Midbrain (tissue), 1 donor: ENCODE measurements around the gene HSD17B2.
"Not testable (repeated sequence)": the region's sequence is repeated elsewhere in the genome, so short reads cannot be mapped to it uniquely, and the experiment has no call there.

ENCODE experiments used
- DNase-seq: peaks from one replicate; lab custom pipeline; 2025; lab: John Stamatoyannopoulos, UW

HSD17B2 gene

DNA sequence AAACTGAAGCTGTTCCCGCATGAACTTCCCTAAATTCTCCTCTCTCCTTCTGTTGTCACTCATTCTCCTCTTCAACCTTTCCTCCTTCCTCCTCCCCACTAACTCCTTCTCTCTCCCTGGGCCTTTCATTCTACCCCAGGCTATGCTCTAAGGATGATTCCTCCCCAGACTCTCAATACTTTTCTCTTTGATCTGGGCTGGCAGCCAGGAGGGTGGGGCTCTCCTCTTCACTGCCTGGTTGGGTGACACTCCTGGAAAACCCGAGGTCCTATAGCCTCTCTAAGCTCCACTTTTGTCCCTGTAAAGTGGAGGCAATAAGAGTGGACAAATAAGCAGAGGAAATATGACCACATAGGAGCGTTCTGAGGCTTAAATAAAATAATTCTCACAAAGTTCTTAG lies 46.2 kb downstream of the HSD17B2 start:
- no peak for DNase-seq

DNA sequence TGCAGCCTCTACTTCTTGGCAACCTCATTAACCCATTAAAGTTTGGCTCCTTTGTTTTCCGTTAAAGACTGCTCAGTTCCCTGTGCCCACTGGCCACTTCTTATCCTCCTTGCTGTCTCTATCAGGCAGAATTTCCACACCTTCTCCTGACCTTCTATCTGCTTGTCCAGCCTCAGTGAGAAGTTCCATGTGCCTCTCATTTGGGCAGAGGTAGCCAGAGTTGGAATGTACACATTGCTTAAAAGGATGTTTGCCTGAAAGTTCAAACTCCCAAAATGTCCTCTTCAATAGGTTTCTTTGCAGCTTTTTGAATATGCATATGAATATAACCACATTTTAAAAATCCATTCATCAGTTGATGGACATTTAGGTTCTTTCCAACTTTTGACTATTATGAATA lies 47.0 kb downstream of the HSD17B2 start:
- DNase-seq: no peak

- DNase-seq: no peak
Measured at GRCh38 chr16:82082543-82083244, 47.6 kb downstream of the HSD17B2 start.

DNA sequence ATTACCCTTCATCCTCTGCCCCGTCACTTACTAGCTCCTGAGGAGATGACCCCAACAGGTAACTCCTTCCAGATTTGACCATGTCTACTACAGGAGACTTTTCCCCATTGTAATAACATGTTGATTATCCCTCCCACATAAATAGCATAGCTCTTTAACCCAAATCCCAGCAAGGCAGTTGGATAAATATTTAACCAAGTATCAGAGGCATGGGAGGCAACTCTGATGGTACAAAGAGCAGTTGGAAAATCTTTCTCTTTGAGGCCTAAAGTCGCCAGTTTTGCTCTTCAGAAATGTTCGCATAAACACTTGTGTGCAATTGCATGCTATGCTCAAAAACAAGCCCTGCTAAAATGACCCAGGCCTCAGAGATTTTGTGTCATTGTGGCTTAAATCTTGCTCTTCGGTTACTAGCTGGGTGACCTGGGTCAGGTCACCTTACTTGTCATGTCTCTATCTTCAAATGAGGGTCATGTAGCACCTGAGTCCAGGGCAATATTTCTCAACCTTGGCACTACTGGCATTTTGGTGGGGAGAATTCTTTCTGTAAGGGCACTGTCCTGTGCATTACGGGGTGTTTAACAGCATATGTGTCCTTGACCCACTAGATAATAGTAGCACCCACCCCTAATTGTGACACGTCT lies 48.8 kb downstream of the HSD17B2 start:
- DNase-seq: no peak

GRCh38 chr16:82085011-82085779 lies 50.1 kb downstream of the HSD17B2 start:
- DNase-seq: no peak

DNA sequence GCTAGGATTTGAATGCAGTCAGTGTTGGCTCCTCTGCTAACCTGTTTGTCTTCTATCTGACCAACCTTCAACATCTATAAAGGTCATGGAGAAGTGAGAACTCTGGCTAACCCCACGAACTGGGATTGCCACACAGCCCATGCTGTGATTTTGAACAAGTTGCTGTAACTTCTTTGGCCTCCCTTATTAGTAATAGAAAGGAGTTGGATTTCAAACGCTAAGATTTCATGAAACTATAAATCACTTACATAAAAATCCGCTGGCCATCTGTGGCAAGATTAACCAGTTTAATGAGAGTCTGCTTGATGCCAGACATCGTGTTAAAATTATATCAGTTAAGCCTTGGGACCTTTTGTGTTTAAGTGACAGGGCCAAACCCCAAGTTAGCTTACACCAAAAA lies 53.4 kb downstream of the HSD17B2 start:
- no peak for DNase-seq

GRCh38 chr16:82091241-82091640 lies 56.2 kb downstream of the HSD17B2 start:
- no peak for DNase-seq

DNA sequence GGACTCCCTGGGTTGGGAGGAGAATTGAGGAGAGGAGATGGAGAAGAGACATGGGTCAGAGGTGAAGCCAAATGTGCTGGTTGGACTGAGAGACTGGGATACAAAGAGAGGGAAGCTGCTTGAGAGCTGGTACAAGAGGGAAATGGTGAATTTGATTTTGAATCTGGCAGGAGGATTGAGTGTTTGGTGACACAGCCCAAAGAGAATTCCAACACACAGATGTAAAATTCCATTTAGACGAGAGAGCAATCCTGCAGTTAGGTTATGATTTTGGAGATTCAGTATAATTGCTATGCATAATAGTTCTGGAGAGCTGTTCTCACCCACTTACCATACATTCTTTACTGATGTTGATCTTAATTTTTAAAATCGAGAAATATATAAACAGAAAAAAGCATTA lies 57.7 kb downstream of the HSD17B2 start:
- no peak for DNase-seq

GRCh38 chr16:82093666-82094300 lies 58.7 kb downstream of the HSD17B2 start:
- no peak for DNase-seq

DNA sequence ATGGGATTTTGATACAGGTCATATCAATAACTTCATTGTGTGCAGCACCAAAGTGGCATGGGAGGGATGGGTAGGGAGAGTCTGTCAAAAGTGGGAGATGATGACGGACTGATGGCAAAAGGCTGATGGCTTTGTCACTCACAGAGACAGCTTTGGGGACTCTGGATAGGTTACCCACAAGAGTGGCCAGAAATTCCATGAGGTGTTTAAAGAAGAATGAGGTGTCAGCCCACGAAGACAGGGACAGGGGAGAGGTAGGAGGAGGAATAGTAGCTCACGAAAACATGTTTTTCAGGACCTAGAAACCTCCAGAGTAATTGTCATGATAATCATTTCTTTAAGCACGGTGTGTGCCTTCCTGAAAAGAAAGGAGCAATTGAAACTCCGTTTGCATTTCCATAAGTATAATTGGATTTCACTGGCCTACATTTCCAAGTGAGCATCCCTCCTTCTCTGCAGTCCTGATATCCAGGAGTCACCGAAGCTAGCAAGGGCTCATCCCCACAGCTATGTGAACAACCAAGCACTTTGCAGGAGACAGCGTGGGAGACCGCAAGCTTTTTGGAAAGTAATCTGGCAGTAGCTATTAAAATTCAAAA lies 60.0 kb downstream of the HSD17B2 start:
- DNase-seq: no peak

DNA sequence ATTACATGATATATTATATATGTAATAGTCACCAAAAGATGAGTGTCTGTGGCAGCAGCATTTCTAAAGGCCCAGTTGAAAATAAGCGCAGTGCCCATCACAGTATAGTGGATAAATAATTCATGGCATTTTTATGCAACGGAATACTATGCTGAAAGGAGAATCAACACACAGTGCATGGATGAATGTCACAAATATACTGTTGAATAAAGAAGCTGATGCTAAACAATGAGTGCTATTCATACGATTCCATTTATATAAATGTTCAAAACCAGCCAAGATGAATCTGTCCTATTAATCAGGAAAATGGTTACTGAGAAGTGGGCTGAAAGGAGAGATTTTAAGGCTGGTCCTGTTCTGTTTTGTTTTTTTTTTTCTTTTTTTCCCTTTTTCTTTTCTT lies 61.6 kb downstream of the HSD17B2 start:
- no peak for DNase-seq

DNA sequence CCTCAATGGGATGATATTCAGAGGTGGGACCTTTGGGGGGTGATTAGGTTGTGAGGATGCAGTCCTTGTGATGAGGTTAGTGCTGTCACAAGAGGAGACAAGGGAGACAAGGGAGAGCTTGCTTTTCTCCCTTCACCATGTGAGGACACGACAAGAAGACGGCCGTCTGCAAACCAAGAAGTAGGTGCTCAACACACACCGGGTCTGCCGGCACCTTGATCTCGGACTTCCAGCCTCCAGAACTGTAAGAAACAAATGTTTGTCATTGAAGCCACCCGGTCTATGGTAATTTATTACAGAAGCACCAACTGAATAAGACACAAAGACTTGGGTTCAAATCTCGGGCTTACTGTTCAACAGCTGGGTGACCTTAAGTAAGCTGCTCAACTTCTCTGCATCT lies 70.1 kb downstream of the HSD17B2 start:
- DNase-seq: no peak

- DNase-seq: no peak
Measured at GRCh38 chr16:82108100-82108499, 73.0 kb downstream of the HSD17B2 start.

DNA sequence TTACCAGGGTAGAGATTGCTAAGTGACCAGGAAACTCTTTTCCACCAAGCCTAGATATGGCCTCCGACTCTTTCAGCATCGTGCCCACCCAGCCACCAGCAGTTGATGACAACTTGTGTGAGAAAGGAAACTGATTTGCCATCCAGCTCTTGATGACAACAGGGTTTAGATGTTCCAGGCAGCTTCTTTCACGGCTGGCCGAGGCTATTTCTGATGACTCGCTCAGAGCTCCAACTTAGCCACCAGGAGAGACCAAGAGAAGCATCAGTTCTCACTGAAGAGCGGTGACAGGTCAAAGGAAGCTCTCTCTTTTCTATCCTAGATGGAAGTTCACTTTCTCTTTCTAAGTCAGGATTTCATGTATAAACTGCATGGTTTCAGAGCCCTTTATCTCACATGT lies 73.7 kb downstream of the HSD17B2 start:
- no peak for DNase-seq

DNA sequence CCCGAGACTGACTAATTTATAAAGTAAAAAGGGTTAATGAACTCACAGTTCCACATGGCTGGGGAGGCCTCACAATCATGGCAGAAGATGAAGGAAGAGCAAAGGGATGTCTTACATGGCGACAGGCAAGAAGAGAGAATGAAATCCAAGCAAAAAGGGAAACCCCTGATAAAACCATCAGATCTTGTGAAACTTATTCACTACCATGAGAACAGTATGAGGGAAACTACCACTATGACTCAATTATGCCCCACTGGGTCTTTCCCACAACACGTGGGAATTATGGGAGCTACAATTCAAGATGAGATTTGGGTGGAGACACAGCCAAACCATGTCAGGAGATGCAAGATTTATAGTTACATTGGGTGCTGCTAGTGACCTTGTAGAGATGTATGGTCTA lies 74.2 kb downstream of the HSD17B2 start:
- DNase-seq: not testable (repeated sequence)

DNA sequence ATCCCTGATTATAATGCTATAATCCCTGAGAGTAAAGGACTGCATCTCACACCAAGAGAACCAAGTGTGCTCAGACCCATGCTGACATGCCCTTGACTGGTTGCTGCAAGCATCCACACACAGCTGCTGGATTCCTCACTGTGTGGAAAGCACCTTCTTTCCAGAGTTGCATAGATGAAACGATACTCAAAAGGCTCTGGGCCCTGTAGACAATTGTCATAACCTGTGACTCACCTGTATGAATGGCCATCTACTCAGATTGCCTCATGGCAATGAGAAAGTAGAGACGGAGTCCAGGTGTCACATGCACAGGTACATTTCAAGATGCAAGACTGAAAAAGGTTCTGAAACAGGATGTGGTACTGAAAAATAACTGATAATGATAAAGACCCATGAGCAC lies 76.9 kb downstream of the HSD17B2 start:
- no peak for DNase-seq

DNA sequence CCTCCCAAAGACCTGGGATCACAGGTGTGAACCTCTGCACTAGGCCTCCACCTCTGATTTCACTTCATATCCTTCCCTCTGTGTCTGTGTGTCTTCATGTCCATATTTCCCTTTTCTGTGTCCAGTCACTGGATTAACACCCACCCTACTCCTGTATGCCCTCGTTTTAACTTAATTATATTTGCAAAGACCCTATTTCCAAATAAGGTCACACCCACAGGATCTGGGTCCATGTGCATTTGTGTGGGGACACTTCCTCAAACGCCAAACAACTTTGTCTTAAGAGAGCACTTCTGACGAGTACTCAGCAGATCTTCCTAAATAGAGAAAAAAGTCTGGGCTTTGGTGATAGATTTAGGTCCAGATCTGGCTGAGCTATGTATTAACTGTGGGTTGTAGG lies 78.7 kb downstream of the HSD17B2 start:
- no peak for DNase-seq

- DNase-seq: no peak
Measured at GRCh38 chr16:82116535-82116934, 81.5 kb downstream of the HSD17B2 start.

- DNase-seq: no peak
Measured at GRCh38 chr16:82118749-82119148, 83.7 kb downstream of the HSD17B2 start.

DNA sequence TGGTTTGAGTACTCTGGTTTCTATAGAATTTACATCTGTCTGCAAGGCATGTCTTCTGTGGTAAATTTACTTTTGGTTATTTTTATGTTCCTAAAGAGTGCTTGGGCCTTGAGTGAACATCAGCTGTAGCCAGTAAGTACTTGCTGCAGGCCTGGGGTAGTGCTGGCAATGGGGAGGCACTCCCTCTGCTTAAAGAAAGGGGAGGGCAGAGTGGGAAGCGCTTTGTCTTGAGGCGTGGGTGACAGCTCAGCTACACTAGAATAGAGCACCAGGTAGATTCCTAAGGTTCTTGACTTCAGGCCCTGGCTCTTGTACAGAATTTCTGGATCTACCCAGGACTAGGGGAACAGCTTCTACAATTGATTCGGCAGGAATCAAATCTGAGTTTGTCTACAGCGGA lies 84.4 kb downstream of the HSD17B2 start:
- DNase-seq: no peak

- no peak for DNase-seq
Measured at GRCh38 chr16:82124651-82125050, 89.6 kb downstream of the HSD17B2 start.

DNA sequence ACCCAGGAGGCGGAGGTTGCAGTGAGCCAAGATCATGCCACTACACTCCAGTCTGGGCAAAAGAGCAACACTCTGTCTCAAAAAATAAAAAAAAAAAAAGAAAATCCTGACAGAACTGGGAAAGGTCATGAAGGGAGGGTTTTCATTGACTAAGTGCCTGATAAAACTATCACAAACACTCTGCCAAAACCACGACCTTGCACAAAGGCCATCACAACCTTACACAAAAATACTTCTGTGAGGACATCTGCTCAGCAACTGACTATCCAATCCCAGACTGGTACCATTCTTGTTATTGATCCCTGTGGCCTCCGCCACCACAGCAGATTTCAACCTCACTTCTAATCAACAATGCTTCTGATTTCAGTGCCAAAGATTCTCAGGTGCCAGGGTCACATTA lies 94.8 kb downstream of the HSD17B2 start:
- DNase-seq: no peak
